Renal pelvis (tissue), 4 donors: ENCODE measurements around the gene SMIM13. TPM values are rescaled to one million over a fixed set of nuclear protein-coding genes. Genes with fewer than 3 reads are reported as not detected.
A peak's percentile ranks its signal among the peaks of the same experiment; 100 is the strongest.
"Not testable (repeated sequence)": the region's sequence is repeated elsewhere in the genome, so short reads cannot be mapped to it uniquely, and the experiment has no call there.

Experiments used
- DNase-seq: peaks from one replicate; pipeline ENCODE4 v3.0.0-alpha.2; 2013
- polyA plus RNA-seq, 3 donors: library from polyadenylated mRNA; unstranded; fragments of 120-200 nt; gene quantifications; one replicate each; pipeline ENCODE4 v1.2.1, GENCODE V29; 2013; ENCODE audit not compliant: insufficient read length in 3 of 3

SMIM13 gene
- polyA plus RNA-seq, 3 donors, result 14.9 to 16.6 (median 15.7) TPM

DNA sequence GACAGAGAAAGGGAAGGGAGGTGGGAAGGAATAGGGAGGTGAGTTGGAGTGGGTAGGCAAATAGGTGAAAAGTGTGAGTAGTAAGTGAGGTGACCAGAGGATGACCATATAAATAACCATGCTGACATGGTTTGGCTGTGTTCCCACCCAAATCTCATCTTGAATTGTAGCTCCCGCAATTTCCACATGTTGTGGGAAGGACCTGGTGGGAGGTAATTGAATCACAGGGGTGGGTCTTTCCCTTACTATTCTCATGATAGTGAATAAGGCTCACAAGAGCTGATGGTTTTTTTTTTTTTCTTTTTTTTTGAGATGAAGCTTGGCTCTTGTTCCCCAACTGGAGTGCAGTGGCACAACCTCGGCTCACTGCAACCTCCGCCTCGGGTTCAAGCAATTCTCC is 21.5 kb upstream of the SMIM13 start:
- DNase-seq, result no peak

- DNase-seq, result no peak
Observed at GRCh38 chr6:11076540-11076939, 17.1 kb upstream of the SMIM13 start.

DNA sequence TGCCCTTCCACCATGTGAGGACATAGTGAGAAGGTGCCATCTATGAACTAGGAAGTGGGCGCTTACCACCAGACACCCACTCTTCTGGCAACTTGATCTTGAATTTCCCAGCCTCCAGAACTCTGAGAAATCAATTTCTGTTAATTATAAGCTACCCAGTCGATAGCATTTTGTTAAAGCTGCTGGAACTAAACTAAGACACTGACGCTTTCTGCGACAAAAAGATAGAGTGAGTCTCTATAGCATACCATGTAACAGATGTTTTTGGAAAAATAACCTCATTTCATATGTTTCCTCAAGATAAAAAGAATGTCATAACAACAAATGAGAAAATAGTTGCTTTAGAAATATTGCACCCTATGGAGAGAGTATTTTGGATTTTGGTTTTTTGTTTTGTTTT is 15.4 kb upstream of the SMIM13 start:
- no peak for DNase-seq

DNA sequence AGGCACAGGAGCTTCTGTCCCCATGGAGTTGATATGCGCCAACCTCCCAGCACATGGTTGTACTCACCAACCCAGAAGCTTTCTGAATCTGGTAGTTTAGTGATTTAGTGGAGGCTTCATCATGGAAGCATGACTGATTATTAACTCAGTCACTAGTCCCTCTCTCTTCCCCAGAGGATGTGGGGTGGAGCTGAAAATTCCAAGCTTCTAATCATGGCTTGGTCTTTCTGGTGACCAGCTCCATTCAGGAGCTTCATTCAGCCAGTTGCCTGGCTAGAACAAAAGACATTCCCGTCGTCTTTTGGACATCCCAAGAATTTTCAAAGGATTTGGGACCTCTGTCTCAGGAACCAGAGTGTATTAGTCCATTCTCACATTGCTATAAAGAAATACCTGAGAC is 13.3 kb upstream of the SMIM13 start:
- DNase-seq, result no peak

DNA sequence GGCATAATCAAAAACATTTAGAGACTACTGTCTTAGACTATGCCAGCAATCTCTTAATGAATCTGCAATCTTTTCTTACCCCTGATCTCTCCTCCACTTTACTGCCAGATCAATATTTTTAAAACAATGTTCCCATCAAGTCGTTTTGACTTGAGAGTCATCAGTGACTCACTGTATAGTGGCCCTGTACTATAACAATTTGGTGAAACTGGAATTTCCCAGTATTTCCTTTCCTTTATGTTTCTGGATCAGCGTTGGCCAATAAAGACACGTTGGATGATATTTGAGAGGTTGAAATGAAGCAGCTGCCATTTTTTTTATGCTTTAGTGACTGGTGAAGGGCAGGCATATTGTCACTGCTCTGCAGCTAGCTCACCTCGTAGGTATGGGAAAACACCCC is 10.1 kb upstream of the SMIM13 start:
- DNase-seq, result no peak

DNA sequence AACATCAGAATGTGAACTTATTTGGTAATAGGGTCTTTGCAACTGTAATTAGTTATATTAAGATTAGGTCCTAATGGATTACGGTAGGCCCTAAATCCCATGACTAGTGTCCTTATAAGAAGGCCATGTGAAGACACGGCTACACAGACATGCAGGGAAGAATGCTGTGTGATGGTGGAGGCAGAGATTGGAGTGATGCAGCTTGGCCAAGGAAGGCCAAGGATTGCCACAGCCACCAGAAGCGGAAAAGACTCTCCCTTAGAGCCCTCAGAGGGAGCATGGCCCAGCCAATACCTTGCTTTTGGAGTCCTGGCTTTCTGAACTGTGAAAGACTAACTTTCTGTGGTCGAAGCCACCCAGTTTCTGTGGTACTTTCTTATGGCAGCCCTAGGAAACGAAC is 9.7 kb upstream of the SMIM13 start:
- DNase-seq, result no peak

DNA sequence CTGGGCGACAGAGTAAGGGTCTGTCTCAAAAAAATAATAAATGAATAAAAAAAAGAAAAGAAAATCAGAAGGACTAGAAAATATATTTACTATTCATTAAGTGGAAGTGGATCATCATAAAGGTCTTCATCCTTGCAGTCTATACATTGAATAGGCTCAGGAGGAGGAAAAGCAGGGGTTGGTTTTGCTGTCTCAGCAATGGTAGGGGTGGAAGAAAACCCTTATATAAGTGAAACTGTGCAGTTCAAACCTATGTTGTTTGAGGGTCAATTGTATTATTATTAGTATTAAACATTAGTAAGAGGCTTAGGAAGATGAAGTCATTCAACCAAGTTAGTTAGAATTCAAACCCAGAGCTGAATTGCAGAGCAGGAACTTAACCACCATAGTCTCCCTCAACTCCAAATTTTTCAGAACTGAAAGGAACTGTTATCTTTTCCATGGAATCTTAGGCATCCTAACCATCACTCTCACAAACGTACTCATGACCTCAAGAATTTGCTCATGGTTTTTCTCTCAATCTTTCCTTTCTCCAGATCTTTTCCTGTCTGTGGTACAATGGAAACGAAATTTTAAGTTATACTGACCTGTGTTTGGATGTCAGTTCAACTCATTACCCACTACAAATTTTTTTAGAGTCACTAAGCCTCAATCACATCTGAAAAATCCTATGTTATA is 7.7 kb upstream of the SMIM13 start:
- no peak for DNase-seq

DNA sequence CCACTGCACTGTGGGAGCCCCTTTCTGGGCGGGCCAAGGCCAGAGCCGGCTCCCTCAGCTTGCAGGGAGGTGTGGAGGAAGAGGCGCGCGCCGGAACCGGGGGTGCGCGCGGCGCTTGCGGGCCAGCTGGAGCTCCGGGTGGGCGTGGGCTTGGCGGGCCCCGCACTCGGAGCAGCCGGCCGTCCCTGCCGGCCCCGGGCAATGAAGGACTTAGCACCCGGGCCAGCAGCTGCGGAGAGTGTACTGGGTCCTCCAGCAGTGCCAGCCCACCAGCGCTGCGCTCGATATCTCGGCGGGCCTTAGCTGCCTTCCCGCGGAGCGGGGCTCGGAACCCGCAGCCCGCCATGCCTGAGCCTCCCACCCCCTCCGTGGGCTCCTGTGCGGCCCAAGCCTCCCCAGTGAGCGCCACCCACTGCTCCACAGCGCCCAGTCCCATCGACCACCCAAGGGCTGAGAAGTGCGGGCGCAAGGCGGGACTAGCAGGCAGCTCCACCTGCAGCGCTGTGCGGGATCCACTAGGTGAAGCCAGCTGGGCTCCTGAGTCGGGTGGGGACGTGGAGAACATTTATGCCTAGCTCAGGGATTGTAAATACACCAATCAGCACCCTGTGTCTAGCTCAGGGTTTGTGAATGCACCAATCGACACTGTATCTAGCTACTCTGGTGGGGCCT is 6.4 kb upstream of the SMIM13 start:
- DNase-seq, result not testable (repeated sequence)

GRCh38 chr6:11089695-11090094 is 3.9 kb upstream of the SMIM13 start:
- DNase-seq, result no peak

- not testable (repeated sequence) for DNase-seq
Observed at GRCh38 chr6:11091141-11091540, 2.5 kb upstream of the SMIM13 start.

DNA sequence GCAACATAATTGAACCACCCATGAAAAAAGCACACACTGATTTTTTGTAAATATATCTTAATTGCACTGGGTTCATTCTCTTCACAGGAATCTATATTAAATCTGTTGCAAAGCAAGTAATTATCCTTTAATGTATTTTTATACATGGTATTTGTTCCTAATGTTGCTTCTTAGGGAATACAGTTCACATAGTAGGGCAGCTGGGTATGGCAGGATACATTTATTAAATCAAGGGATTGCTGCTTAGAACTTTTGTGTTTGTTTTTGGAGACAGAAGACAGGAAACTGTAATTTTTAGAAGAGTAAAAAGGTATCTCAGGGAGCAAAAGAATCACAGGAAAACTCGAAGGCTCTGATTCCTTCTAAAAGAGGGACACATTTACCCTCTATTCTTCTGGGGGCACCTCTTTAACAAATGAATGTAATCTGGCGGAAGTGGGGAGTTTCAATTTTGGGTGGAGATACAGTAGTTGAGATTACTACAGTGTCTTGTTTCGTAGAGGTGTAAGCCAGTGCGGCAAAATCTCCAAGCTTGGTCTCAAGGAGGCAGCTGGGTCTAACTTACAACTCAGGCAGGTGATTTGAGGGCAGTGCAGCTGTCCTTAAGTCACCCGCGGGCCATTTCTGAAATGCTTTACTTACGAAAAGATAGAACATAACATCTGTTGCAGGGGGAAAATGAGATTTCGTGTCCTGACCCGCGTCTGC is 812 bp upstream of the SMIM13 start:
- no peak for DNase-seq

- DNase-seq, result no peak
Observed at GRCh38 chr6:11093376-11093625, 333 bp upstream of the SMIM13 start.

- peak; percentile 42 for DNase-seq
Observed at GRCh38 chr6:11094411-11094851, 797 bp downstream of the SMIM13 start.

GRCh38 chr6:11094941-11095340 is 1.3 kb downstream of the SMIM13 start:
- no peak for DNase-seq

GRCh38 chr6:11096109-11096508 is 2.5 kb downstream of the SMIM13 start:
- no peak for DNase-seq

GRCh38 chr6:11097476-11097875 is 3.8 kb downstream of the SMIM13 start:
- no peak for DNase-seq

GRCh38 chr6:11098004-11098403 is 4.4 kb downstream of the SMIM13 start:
- DNase-seq, result no peak

GRCh38 chr6:11101417-11101816 is 7.8 kb downstream of the SMIM13 start:
- DNase-seq, result no peak

DNA sequence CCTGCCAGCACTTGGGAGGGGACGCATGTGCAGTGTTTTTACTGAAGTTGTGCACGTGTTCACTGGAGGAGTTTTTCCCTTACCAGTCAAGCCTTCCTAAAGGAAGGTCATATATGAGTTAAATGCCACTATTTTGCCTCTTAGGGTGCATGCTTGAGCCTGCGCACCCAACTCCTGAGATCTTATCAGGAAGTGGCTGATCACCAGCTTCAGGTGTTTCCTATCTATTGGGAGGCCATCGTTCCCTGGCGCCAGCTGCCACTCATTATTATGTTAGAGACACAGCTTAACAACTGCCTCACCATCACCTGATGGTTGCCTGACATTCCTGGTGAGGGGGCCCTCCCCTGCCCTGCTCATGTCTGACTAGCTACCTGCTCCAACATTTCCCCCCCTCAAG is 9.4 kb downstream of the SMIM13 start:
- no peak for DNase-seq

GRCh38 chr6:11108726-11109125 is 15.1 kb downstream of the SMIM13 start:
- no peak for DNase-seq

DNA sequence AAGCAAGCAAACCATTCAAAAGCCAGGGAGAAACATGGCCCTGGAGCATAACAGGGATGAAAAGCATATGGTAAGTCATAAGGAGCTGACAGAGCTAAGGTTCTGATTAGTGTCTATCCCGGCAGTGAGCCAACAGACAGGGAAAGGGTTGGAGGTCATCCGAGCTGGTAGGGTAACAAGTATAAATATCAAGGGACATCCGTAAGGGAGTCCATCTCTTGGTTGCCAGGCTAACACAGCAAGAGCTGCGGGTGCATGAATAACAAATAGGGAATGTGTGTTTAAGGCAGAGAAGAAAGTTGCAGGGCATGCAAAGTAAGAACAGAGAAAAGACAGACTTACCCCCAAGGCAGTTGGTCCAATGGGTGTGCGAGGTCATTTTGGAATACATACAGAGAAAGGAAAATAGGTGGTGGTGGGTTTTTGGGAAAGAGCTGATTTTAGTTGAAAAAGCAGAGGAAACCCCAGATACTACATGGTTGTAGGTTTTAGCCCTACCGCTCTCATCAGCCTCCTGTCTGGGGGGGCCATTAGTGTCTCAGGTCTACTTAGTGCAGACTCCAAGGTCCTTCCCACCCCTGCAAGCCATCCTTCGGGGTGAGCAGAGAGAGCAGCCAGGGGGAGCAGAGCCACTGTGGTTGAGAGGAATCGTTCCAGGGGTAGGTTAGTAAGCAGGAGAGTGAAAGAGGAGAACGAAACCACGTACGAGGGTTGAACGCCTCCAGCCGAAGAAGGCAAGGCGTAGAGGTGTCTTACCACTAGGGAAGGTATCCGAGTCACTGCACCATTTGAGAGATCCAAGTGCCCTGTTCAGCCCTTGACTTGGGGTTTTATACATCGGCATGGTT is 17.5 kb downstream of the SMIM13 start, which contains the start of gene ERVFRD-1:
TSS of gene ERVFRD-1 (minus strand) at position 805 of the 848 bp plus-strand sequence. CDS start 6,415 bp downstream, outside the sequence.
- no peak for DNase-seq

GRCh38 chr6:11111769-11112437 is 18.3 kb downstream of the SMIM13 start:
- no peak for DNase-seq
